Measurements from ENCODE around the gene KCND3. TPM values are rescaled to one million over a fixed set of nuclear protein-coding genes. Genes with fewer than 3 reads are reported as not detected.

KCND3 gene
- total and polyA plus RNA-seq, 2 experiments from 2014 or later = 0.10 to 0.18 TPM

DNA sequence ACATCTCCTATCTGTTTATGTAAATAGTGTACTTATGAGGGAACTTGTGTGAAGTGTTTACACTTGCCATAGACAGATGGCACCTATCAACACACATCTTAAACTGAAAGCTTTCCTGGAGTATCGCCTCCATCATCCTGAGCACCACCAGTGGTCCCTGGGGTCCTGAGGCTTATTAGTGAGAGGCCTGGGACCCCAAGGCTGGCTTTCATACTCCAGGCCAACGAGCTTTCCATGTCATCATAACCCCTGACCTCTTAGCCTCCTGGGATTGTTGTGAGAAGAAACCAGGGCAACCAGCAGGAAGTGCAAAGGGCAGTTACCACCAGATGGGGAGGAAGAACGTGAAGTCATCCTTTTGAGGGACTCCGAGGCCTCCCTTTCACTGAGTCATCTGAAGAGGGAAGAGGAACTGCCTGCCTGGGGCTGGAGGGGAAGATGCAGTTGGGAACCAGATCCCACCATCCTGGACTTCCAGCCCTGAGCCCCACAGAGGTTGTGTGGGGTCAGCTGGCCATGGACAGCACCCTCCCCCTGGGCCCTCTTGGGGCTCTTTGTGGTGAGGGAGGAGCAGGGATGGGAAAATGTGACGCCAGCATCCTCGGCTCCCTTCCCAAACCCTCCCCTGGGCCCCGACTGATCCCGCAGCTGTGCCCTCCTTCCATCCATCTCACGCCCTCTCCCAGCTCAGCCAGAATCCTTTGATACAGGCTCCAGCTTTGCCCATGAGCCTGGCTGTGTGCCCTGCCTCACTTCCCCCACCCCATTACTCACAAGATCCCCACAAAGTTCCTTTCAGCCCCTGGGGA is 256.1 kb downstream of the KCND3 start:
- no peaks in the 10 kb centered on the region; the same call in 2 of the 3 replicates for H3K9me3 Mint-ChIP-seq
- Histone ChIP-seq H3K27ac (ENCODE audit: low read depth) (no peak overlapping the region), H3K9me2 (ENCODE audit: insufficient read depth) (no peaks in the 10 kb centered on the region), H3K4me2 (no peak overlapping the region), H3K4me3 (no peak overlapping the region), H3K79me2 (replicated peaks; ENCODE audit: insufficient read depth) (peaks cover 52% of the 10 kb centered on the region), H3K36me3 (ENCODE audit: insufficient read depth) (no peaks in the 10 kb centered on the region), H3K4me1 (ENCODE audit: insufficient read depth) (peaks cover 45% of the 10 kb centered on the region), H3F3A (replicated peaks; ENCODE audit: low read depth) (peaks cover 18% of the 10 kb centered on the region), H3K27me3 (ENCODE audit: insufficient read depth) (no peaks in the 10 kb centered on the region), H4K20me1 (replicated peaks; ENCODE audit: insufficient read depth) (peaks cover 19% of the 10 kb centered on the region), H2AFZ (no peak overlapping the region)
- peaks cover 7% of the 10 kb centered on the region; the same call in 2 of the 3 replicates for H3K36me3 Mint-ChIP-seq (ENCODE audit: low read depth)
- TF ChIP-seq ZNF331 (CRISPR knock-in tag; IDR thresholded peaks at IDR 0.05; ENCODE audit: low read depth) (no peak), EZH2phosphoT487 (IDR thresholded peaks at IDR 0.05; ENCODE audit: unreplicated experiment) (no peak), CREB1 (CRISPR knock-in tag; IDR thresholded peaks at IDR 0.05; ENCODE audit: low read depth) (no peak), POLR2AphosphoS5 (IDR thresholded peaks at IDR 0.05; ENCODE audit: low read depth) (no peak)
- TF ChIP-seq, protein P1, sequence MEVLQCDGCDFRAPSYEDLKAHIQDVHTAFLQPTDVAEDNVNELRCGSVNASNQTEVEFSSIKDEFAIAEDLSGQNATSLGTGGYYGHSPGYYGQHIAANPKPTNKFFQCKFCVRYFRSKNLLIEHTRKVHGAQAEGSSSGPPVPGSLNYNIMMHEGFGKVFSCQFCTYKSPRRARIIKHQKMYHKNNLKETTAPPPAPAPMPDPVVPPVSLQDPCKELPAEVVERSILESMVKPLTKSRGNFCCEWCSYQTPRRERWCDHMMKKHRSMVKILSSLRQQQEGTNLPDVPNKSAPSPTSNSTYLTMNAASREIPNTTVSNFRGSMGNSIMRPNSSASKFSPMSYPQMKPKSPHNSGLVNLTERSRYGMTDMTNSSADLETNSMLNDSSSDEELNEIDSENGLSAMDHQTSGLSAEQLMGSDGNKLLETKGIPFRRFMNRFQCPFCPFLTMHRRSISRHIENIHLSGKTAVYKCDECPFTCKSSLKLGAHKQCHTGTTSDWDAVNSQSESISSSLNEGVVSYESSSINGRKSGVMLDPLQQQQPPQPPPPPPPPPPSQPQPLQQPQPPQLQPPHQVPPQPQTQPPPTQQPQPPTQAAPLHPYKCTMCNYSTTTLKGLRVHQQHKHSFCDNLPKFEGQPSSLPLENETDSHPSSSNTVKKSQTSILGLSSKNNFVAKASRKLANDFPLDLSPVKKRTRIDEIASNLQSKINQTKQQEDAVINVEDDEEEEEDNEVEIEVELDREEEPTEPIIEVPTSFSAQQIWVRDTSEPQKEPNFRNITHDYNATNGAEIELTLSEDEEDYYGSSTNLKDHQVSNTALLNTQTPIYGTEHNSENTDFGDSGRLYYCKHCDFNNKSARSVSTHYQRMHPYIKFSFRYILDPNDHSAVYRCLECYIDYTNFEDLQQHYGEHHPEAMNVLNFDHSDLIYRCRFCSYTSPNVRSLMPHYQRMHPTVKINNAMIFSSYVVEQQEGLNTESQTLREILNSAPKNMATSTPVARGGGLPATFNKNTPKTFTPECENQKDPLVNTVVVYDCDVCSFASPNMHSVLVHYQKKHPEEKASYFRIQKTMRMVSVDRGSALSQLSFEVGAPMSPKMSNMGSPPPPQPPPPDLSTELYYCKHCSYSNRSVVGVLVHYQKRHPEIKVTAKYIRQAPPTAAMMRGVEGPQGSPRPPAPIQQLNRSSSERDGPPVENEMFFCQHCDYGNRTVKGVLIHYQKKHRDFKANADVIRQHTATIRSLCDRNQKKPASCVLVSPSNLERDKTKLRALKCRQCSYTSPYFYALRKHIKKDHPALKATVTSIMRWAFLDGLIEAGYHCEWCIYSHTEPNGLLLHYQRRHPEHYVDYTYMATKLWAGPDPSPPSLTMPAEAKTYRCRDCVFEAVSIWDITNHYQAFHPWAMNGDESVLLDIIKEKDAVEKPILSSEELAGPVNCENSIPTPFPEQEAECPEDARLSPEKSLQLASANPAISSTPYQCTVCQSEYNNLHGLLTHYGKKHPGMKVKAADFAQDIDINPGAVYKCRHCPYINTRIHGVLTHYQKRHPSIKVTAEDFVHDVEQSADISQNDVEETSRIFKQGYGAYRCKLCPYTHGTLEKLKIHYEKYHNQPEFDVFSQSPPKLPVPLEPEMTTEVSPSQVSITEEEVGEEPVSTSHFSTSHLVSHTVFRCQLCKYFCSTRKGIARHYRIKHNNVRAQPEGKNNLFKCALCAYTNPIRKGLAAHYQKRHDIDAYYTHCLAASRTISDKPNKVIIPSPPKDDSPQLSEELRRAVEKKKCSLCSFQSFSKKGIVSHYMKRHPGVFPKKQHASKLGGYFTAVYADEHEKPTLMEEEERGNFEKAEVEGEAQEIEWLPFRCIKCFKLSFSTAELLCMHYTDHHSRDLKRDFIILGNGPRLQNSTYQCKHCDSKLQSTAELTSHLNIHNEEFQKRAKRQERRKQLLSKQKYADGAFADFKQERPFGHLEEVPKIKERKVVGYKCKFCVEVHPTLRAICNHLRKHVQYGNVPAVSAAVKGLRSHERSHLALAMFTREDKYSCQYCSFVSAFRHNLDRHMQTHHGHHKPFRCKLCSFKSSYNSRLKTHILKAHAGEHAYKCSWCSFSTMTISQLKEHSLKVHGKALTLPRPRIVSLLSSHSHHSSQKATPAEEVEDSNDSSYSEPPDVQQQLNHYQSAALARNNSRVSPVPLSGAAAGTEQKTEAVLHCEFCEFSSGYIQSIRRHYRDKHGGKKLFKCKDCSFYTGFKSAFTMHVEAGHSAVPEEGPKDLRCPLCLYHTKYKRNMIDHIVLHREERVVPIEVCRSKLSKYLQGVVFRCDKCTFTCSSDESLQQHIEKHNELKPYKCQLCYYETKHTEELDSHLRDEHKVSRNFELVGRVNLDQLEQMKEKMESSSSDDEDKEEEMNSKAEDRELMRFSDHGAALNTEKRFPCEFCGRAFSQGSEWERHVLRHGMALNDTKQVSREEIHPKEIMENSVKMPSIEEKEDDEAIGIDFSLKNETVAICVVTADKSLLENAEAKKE (CRISPR knock-in tag; IDR thresholded peaks at IDR 0.05) = no peak
- DNase-seq (ENCODE audit: low spot score) (no peak), ATAC-seq (no peak)
- no peak overlapping the region for H3K4me3 Mint-ChIP-seq
- peaks cover 25% of the 10 kb centered on the region for H3K4me1 Mint-ChIP-seq
- no peak overlapping the region for H3K27ac Mint-ChIP-seq
- H3K27me3 Mint-ChIP-seq (ENCODE audit: insufficient read depth, low read depth, poor library complexity) = peaks cover 9% of the 10 kb centered on the region
